Kidney epithelial cell (primary cell): ENCODE measurements around the gene DIABLO. TPM values are rescaled to one million over a fixed set of nuclear protein-coding genes. Genes with fewer than 3 reads are reported as not detected.
"Not testable (repeated sequence)": the region's sequence is repeated elsewhere in the genome, so short reads cannot be mapped to it uniquely, and the experiment has no call there.

Experiments
- DNase-seq: peaks from one replicate; pipeline ENCODE4 v3.0.0-alpha.2; 2010; ENCODE audit warnings: low read depth
- H3K27me3 ChIP-seq: 2 replicates; pipeline ENCODE4 v1.6.0; 2011; ENCODE audit warnings: low read length; ENCODE audit not compliant: control insufficient read depth, insufficient read depth
- H3K36me3 ChIP-seq: 2 replicates; pipeline ENCODE4 v1.5.1; 2011; ENCODE audit warnings: low read length; ENCODE audit not compliant: control insufficient read depth, insufficient read depth
- H3K4me3 ChIP-seq: 2 replicates; pipeline ENCODE4 v1.5.1; 2011; ENCODE audit warnings: low read depth, mild to moderate bottlenecking, control low read depth, low read length
- CTCF ChIP-seq: IDR thresholded peaks from 2 replicates; pipeline ENCODE4 v1.5.1; 2011; ENCODE audit warnings: mild to moderate bottlenecking, moderate library complexity, low read length, control low read depth, inconsistent platforms; ENCODE audit not compliant: insufficient read depth, poor library complexity, severe bottlenecking
- total RNA-seq: library from RNA; depleted of rRNA; stranded (reverse); fragments of >200 nt; gene quantifications from 2 replicates; pipeline ENCODE4 v1.2.3, GENCODE V29; 2015

DIABLO gene
- total RNA-seq, 1 donor from 2014 or later = 100 TPM

- no peak overlapping the region for H3K4me3 ChIP-seq
- H3K27me3 ChIP-seq = no peaks in the 10 kb centered on the region
- TF ChIP-seq CTCF = no peak
- DNase-seq = no peak
- H3K36me3 ChIP-seq = no peaks in the 10 kb centered on the region
Measured at GRCh38 chr12:122185494-122186082, 40.3 kb downstream of the DIABLO start.

GRCh38 chr12:122185079-122185478, 40.8 kb downstream of the DIABLO start:
- TF ChIP-seq CTCF = no peak
- Histone ChIP-seq H3K27me3 (no peaks in the 10 kb centered on the region), H3K36me3 (no peaks in the 10 kb centered on the region), H3K4me3 (no peak overlapping the region)
- DNase-seq = no peak

- Histone ChIP-seq H3K27me3 (no peaks in the 10 kb centered on the region), H3K36me3 (no peaks in the 10 kb centered on the region), H3K4me3 (no peak overlapping the region)
- DNase-seq = no peak
- no peak for TF ChIP-seq CTCF
Measured at GRCh38 chr12:122184517-122184916, 41.3 kb downstream of the DIABLO start.

DNA sequence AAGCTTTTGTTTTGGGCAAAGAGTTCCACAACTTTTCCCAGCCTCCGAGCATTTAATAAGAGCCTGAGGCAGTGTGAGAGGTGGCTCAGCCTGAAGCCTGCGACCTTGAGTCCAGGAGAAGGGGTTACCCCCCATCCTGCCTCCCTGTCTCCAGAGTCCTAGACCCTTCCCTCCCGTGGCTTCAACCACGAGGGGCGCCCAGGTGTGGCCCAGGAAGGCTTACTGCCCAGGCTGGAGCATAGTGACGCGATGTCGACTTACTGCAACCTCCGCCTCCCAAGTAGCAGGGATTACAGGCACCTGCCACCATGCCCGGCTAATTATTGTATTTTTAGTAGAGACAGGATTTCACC, 42.3 kb downstream of the DIABLO start:
- no peak for TF ChIP-seq CTCF
- no peaks in the 10 kb centered on the region for H3K27me3 ChIP-seq
- DNase-seq = no peak
- H3K36me3 ChIP-seq = no peaks in the 10 kb centered on the region
- no peak overlapping the region for H3K4me3 ChIP-seq

DNA sequence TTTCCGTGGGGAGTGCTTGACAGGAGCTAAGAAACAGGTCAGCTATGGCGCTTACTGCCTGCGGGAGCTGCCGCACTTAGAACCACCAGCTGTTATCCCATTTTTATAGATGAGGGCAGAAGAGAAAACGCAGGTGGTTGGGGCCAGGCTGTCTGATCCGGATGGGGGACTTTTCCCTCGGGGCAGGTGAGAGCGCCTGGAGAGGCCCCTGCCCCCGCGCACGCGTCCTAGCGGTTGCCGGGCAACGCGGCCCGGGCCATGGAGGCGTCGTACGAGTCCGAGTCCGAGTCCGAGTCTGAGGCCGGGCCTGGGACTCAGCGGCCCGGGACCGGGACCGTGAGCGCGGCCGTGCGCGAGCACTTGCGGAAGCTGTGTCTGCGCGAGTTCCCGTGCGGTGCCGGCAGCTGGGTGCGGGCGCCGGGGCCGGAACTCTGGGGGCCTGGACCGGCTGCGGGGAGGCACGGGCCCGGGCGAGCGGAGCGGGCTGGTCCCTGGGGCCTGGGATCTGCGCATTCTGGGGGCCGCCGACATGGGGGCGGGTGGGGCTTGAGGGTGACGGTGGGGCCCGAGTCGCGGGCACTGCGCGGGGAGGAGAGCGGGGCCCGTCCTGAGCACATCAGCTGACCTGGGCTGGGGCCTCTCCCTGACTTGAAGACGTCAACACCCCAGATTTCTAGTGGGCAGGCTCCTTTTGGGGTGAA, 42.8 kb downstream of the DIABLO start, which contains the start of gene LRRC43:
Gene LRRC43, plus strand, starts transcription at position 237 of the 701 bp plus-strand sequence. Its CDS starts 22 bp downstream, at position 259.
- Histone ChIP-seq H3K4me3 (peak within 1 kb of the TSS; percentile 43), H3K36me3 (no peaks in the 10 kb centered on the region), H3K27me3 (no peaks in the 10 kb centered on the region)
- no peak for TF ChIP-seq CTCF
- no peak for DNase-seq

DNA sequence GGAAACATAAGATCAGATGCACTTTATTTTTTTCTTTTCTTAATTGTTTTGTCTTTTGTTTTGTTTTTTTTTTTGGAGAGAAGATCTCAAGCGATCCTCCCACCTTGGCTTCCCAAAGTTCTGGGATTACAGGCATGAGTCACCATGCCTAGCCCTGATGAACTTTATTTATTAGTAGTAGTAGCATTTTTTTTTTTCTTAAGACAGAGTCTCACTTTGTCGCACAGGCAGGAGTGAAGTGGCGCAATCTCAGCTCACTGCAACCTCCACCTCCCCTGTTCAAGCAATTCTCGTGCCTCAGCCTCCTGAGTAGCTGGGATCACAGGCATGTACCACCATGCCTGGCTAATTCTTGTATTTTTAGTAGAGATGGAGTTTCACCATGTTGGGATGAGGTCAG, 49.4 kb downstream of the DIABLO start:
- not testable (repeated sequence) for DNase-seq, H3K27me3 ChIP-seq, H3K4me3 ChIP-seq, H3K36me3 ChIP-seq
